ENCODE results near the gene TXNDC11.

The TXNDC11 gene

GRCh38 chr16:11692171-11692570, 50.5 kb downstream of the TXNDC11 start:
- no peak for DNase-seq (ENCODE audit: low read depth in 1 of 2, low spot score in 1 of 2)

- no peak for DNase-seq (ENCODE audit: low read depth in 1 of 2, low spot score in 1 of 2)
These were observed 50.9 kb downstream of the TXNDC11 start for GRCh38 chr16:11691771-11692170.

- no peak for DNase-seq (ENCODE audit: low read depth in 1 of 2, low spot score in 1 of 2)
These were observed 51.4 kb downstream of the TXNDC11 start for GRCh38 chr16:11691235-11691634.

GRCh38 chr16:11689031-11689840, 53.4 kb downstream of the TXNDC11 start:
- DNase-seq (ENCODE audit: low read depth in 1 of 2, low spot score in 1 of 2), result no peak

- DNase-seq (ENCODE audit: low read depth in 1 of 2, low spot score in 1 of 2), result no peak
These were observed 54.2 kb downstream of the TXNDC11 start for GRCh38 chr16:11688520-11688886.

GRCh38 chr16:11687601-11688519, 54.8 kb downstream of the TXNDC11 start:
- no peak for DNase-seq (ENCODE audit: low read depth in 1 of 2, low spot score in 1 of 2)

- no peak for DNase-seq (ENCODE audit: low read depth in 1 of 2, low spot score in 1 of 2)
These were observed 55.8 kb downstream of the TXNDC11 start for GRCh38 chr16:11686713-11687380.

- no peak for DNase-seq (ENCODE audit: low read depth in 1 of 2, low spot score in 1 of 2)
These were observed 56.6 kb downstream of the TXNDC11 start for GRCh38 chr16:11685844-11686618.

- no peak for DNase-seq (ENCODE audit: low read depth in 1 of 2, low spot score in 1 of 2)
These were observed 58.2 kb downstream of the TXNDC11 start for GRCh38 chr16:11684231-11685025.

GRCh38 chr16:11683145-11683544, 59.5 kb downstream of the TXNDC11 start:
- no peak for DNase-seq (ENCODE audit: low read depth in 1 of 2, low spot score in 1 of 2)

- no peak for DNase-seq (ENCODE audit: low read depth in 1 of 2, low spot score in 1 of 2)
These were observed 60.0 kb downstream of the TXNDC11 start for GRCh38 chr16:11682655-11683096.

- DNase-seq (ENCODE audit: low read depth in 1 of 2, low spot score in 1 of 2), result no peak
These were observed 60.5 kb downstream of the TXNDC11 start for GRCh38 chr16:11681976-11682654.

- no peak for DNase-seq (ENCODE audit: low read depth in 1 of 2, low spot score in 1 of 2)
These were observed 61.1 kb downstream of the TXNDC11 start for GRCh38 chr16:11681556-11681955.

- DNase-seq (ENCODE audit: low read depth in 1 of 2, low spot score in 1 of 2), result no peak
These were observed 62.4 kb downstream of the TXNDC11 start for GRCh38 chr16:11679941-11680911.

- DNase-seq (ENCODE audit: low read depth in 1 of 2, low spot score in 1 of 2), result no peak
These were observed 63.4 kb downstream of the TXNDC11 start for GRCh38 chr16:11679250-11679649.

- DNase-seq (ENCODE audit: low read depth in 1 of 2, low spot score in 1 of 2), result no peak
These were observed 64.4 kb downstream of the TXNDC11 start for GRCh38 chr16:11677959-11678881.

- no peak for DNase-seq (ENCODE audit: low read depth in 1 of 2, low spot score in 1 of 2)
These were observed 65.2 kb downstream of the TXNDC11 start for GRCh38 chr16:11677451-11677951.
